GM11168 (cell line): ENCODE results near the gene ZNF684.
"Not testable (repeated sequence)": the region's sequence is repeated elsewhere in the genome, so short reads cannot be mapped to it uniquely, and the experiment has no call there.

Experiments
- in situ Hi-C: fragments of 300-500 bp; cut with MboI; formaldehyde crosslinking; loops from one replicate; pipeline ENCODE4 v1.12.0; 2022; ENCODE audit warnings: low sequenced_read_pairs; ENCODE audit not compliant: unreplicated experiment

Gene ZNF684

DNA sequence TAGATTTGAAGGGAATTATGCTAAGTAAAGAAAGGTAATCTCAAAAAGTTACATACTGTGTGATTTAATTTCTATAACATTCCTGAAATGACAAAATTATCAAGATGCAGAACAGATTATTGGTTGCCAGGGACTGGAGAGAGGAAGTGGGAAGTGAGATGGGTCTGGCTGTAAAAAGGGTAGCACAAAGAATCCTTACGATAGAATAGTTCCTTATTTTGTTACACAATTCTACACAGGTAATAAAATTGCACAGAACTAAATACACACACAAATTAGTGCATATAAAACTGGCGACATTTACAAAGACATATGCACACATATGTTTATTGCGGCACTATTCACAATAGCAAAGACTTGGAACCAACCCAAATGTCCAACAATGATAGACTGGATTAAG lies 33.5 kb downstream of the ZNF684 start:
- in situ Hi-C loops: no loop called here

DNA sequence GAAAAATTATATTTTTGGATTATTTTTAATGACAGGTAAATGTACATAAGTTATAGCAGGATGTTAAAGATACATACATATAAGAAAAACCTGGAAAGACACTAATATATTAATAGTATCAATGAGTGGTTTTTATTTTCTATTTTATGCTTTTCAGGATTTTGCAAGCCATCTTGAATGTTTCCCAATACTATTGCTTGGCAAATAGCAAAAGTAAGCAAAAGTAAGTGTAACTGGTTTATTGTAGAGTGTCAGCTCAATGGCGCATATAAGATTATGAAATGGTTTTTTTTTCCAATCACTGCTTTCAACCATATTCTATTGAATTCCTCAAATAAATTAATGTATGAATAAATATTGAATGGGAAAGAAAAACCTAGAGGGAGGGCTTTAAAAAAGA lies 36.4 kb downstream of the ZNF684 start:
- in situ Hi-C loops: no loop called here

DNA sequence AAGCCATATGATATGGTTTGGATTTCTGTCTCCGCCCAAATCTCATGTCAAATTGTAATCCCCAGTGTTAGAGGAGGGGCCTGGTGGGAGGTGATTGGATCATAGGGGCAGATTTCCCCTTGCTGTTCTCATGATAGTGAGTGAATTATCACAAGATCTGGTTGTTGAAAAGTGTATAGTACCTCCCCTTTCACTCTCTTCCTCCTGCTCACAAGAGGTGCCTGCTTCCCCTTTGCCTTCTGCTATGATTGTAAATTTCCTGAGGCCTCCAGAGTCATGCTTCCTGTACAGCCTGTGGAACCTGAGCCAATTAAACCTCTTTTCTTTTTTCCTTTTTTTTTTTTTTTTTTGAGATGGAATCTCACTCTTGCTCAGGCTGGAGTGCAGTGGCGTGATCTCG lies 43.4 kb downstream of the ZNF684 start:
- in situ Hi-C loops: not testable (repeated sequence)

DNA sequence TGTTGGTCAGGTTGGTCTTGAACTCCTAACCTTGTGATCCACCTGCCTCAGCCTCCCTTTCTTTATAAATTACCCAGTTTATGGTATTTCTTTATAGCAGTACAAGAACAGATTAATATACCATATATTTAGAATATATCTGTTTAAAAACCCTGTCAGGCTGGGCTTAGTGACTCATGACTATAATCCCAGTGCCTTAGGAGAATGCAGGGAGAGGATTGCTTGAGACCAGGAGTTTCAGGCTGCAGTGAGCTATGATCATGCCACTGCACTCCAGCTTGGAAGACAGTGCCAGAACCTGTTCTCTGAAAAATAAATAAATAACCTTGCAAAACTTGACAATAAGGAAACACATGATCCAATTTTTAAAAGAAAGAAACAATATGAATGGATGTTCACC lies 43.9 kb downstream of the ZNF684 start:
- in situ Hi-C loops: no loop called here

DNA sequence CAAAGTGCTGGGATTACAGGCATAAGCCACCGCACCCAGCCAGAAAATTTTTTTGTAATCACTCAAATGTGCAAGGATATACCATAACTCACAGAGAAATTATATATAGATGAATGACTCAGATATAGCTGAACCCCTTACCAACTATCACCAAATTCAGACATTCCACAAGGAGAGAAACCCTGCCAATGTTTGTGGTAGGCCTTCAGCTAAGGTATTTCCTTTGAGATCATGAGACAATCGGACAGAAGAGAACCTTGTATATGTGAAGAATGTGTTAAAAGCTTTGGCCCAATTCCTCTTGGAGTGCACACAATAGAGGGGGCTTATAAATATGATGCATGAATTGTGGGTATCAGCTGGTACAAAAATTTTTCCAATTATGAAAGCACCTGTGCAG lies 50.7 kb downstream of the ZNF684 start:
- in situ Hi-C loops: no loop called here

DNA sequence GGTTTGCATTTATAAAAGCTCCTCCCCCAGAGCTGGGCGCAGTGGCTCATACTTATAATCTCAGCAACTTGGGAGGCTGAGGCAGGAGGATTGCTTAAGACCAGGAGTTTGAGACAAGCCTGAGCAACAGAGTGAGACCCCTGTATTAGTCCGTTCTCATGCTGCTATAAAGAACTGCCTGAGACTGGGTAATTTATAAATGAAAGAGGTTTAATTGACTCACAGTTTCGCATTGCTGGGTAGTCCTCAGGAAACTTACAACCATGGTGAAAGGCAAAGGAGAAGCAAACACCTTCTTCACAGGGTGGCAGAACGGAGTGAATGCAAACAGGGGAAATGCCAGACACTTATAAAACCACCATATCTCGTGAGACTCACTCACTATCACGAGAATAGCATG lies 52.5 kb downstream of the ZNF684 start:
- in situ Hi-C loops: no loop called here

DNA sequence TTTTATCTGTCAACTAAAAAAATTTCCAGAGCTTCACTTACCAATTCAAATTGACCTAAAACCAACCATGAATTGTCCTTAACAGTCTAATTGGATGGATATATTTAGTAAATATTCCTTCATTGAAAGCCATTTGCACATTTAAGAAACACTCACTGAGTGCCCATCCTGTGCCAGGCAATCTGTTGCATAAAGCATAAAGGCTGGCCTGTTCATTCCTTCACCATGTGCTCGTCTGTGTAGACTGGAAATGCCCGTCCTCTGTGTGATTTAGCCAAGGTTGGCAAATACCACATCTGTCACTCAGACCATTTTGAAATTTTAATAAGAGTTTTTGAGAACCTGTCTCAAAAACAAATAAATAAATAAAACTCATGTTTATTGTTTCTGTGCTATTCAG lies 57.1 kb downstream of the ZNF684 start:
- in situ Hi-C loops: no loop called here

DNA sequence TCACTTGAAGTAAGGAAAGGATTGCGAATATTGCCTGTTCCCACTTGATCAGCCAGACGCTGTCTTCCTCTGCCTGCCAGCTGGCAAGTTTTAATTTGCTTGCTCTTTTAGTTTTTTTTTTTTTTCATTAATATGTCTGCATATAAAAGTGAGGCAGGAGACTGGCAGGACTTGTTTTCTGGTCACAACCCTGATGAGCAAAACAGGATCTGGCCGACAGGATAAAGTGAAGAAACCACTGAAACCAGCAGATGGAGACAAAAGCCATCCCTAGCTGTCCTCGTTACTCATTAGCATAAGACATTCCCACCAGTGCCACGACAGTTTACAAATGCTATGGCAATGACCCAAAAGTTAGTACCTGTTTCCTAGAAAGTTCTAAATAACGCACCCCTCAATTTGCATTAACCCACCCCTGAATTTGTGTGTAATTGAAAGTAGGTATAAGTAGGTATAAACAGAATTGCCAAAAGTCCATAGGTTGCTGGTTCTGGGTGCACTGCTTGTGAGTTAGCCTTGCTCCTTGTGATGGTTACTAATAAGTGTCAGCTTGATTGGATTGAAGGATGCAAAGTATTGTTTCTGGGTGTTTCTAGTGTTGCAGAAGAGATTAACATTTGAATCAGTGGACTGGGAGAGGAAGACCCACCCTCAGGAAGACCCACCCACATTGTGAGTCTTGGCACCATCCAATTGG lies 60.8 kb downstream of the ZNF684 start:
- in situ Hi-C loops: no loop called here

DNA sequence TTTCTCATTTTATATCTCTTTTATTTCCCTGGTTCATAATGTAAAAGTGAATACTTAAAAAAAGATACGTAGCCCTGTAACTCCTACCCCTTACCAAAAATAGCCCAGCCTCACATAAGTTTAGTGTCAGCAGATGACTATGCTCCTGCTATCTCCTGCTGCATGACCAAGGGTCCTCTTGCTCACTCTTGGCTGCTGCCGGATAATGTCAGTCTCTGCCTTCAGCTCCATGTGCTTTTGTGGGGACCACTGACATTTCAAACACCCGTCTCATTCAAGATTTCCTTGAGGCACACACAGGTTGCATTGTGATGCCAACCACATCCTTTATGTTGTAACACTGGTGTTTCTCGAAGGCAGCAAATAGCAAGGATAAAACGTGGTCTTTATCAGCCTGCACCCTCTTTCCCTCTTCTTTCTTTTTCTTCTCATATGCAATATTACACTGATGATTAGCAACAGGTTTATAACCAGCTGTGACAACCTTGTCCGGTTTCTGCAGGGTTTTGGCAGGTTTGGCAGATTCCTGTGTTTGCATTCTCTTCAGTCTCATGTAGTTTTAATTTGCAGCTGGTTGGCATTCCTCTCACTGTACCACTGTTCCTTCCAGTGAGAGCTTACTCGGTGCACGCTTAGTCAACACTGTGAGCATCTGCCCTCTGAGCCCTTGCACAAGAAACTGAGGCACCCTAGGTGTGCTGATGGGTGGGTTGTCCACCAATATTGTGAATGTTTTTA lies 62.2 kb downstream of the ZNF684 start:
- in situ Hi-C loops: no loop called here

DNA sequence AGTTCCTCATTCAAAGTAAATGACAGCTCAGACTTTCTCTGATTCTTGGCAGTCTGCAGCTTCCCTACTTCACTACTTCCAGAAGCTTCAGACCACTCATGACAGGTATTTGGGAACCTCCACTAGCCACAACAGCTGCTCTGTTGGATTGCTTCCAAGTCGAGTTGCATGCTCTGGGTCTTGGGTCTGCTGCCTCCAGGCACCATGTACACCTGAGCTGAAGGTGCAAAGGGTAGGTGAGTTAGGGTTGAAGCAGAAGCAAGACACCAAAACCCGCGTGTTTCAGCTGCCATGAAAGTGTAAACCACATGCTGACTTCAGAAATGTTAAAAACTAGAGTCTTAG lies 62.7 kb downstream of the ZNF684 start:
- in situ Hi-C loops: no loop called here

DNA sequence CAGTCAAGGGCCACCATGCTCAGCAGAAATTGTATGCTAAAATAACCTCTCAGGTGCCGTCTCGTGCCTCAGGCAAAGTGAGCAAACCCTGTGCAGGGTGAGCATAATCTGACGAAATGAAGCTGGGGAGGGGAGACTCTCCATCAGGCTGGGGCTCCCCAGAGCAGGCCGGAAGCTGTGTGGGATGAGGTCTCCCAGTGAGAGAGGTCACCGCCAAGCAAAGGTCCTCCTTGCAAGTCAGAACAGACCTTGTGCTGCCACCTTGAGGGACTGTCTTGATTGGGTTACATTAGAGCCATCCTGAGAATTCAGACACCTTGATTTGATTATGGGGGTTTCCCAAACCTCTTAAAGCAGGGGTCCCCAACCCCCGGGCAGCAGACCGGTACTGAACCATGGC lies 64.2 kb downstream of the ZNF684 start:
- in situ Hi-C loops: no loop called here
